Gastroesophageal sphincter (tissue), 3 donors: Measurements from ENCODE around the gene PACRG.

Experiments
- CTCF ChIP-seq, 4 experiments: fragments of 200-600 bp in 2 of 4; fragments of 450-650 bp in 2 of 4; sonication (generic) in 1 of 4; IDR thresholded peaks; one replicate each; pipeline ENCODE4 v1.5.1; 2017 to 2019; ENCODE audit warnings: antibody characterized with exemption in 4 of 4, mild to moderate bottlenecking in 2 of 4, moderate library complexity in 2 of 4
- EP300 ChIP-seq: sonication (generic); formaldehyde crosslinking; IDR thresholded peaks from one replicate; pipeline ENCODE4 v1.6.1; 2017; ENCODE audit warnings: antibody characterized with exemption, mild to moderate bottlenecking
- POLR2AphosphoS5 ChIP-seq: sonication (generic); formaldehyde crosslinking; IDR thresholded peaks from one replicate; pipeline ENCODE4 v1.6.1; 2017; ENCODE audit warnings: antibody characterized with exemption

GRCh38 chr6:163352966-163353365 is 625.2 kb downstream of the PACRG start:
- TF ChIP-seq CTCF (IDR thresholded peaks at IDR 0.05) (no peak), EP300 (no peak), POLR2AphosphoS5 (no peak)
